GM23338 (cell line): ENCODE data around the gene ZNF398.
A peak's percentile ranks its signal among the peaks of the same experiment; 100 is the strongest.

Source experiments
- CREB1 ChIP-seq: fragments of 250-450 bp; sonication (Bioruptor Pico); IDR thresholded peaks from 2 replicates; pipeline ENCODE4 v1.5.0; 2020; ENCODE audit warnings: low read depth, mild to moderate bottlenecking, moderate library complexity
- EZH2 ChIP-seq: fragments of 200-600 bp; sonication (generic); IDR thresholded peaks from one replicate; pipeline ENCODE4 v1.8.0; 2017; ENCODE audit warnings: antibody characterized with exemption, mild to moderate bottlenecking, low read depth; ENCODE audit not compliant: unreplicated experiment
- EZH2phosphoT487 ChIP-seq: fragments of 200-600 bp; sonication (generic); IDR thresholded peaks from one replicate; pipeline ENCODE4 v1.8.1; 2018; ENCODE audit warnings: antibody characterized with exemption; ENCODE audit not compliant: unreplicated experiment
- POLR2AphosphoS5 ChIP-seq: IDR thresholded peaks from 2 replicates; pipeline ENCODE4 v1.6.1; 2016; ENCODE audit warnings: antibody characterized with exemption, low read depth
- TF ChIP-seq, protein P1 (sequence below), 2 experiments: fragments of 200-600 bp in 1 of 2; sonication (generic) in 1 of 2; conservative IDR thresholded peaks; 2 replicates each; pipeline versions ENCODE4 v1.5.1 to v1.6.1; 2016 to 2017; ENCODE audit warnings: antibody characterized with exemption in 2 of 2, low read depth in 2 of 2, mild to moderate bottlenecking in 2 of 2, moderate library complexity in 1 of 2

DNA sequence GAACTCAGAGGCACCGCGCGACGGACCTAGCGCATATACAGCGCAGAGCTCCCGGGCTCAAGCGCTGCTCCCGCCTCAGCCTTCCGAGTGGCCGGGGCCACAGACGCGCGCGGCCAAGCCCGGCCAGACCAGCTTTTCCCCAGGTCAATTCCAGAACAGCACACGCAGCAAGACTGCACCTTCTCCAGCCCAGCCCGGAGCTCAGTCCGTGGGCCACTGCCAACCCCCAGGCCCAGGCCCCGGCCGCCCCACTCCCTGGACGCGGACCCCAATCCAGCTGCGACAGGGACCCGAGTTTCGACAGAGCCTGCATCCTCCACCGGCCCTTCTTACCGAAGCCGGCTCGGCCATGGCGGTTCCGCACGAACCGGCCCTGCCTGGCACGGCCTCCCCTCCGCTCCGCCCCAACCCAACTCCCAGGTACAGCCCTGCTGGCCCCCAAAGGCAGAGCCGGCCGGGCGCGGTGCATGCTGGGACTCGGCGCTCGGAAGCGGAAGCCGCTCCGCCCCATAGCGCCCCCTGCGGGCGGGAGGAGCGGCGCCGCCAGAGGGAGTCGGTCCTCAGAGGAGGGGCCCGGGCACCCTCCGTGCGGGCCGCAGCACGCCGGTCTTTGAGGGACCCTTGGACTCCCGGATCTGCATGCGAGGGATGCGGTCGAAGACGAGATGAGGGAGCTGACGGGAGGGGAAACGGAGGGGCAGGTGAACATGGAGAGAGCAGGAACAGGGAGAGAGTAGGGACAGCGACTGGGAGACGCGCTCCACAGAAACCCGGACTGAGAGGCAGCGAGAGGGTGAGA is 21.2 kb upstream of the ZNF398 start, which contains the start of gene ZNF425:
- TF ChIP-seq, protein P1, sequence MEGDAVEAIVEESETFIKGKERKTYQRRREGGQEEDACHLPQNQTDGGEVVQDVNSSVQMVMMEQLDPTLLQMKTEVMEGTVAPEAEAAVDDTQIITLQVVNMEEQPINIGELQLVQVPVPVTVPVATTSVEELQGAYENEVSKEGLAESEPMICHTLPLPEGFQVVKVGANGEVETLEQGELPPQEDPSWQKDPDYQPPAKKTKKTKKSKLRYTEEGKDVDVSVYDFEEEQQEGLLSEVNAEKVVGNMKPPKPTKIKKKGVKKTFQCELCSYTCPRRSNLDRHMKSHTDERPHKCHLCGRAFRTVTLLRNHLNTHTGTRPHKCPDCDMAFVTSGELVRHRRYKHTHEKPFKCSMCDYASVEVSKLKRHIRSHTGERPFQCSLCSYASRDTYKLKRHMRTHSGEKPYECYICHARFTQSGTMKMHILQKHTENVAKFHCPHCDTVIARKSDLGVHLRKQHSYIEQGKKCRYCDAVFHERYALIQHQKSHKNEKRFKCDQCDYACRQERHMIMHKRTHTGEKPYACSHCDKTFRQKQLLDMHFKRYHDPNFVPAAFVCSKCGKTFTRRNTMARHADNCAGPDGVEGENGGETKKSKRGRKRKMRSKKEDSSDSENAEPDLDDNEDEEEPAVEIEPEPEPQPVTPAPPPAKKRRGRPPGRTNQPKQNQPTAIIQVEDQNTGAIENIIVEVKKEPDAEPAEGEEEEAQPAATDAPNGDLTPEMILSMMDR (conservative IDR thresholded peaks at IDR 0.05; ENCODE audit: low read depth in 2 of 2) = peak; percentile 82 to 91
- no peak for TF ChIP-seq EZH2phosphoT487
- TF ChIP-seq EZH2 = no peak
- TF ChIP-seq POLR2AphosphoS5 = peak; percentile 99
- peak; percentile 57; the same call in 1 of the 2 replicates for TF ChIP-seq CREB1 (CRISPR knock-in tag)
